ENCODE measurements around the gene KDM4B. TPM values are rescaled to one million over a fixed set of nuclear protein-coding genes. Genes with fewer than 3 reads are reported as not detected.

KDM4B gene
- total and polyA plus RNA-seq, 2 of the 8 experiments (the other 6 are each of a cell fraction or from before 2014, with no cell fraction given) = 12.0 to 31.9 TPM

DNA sequence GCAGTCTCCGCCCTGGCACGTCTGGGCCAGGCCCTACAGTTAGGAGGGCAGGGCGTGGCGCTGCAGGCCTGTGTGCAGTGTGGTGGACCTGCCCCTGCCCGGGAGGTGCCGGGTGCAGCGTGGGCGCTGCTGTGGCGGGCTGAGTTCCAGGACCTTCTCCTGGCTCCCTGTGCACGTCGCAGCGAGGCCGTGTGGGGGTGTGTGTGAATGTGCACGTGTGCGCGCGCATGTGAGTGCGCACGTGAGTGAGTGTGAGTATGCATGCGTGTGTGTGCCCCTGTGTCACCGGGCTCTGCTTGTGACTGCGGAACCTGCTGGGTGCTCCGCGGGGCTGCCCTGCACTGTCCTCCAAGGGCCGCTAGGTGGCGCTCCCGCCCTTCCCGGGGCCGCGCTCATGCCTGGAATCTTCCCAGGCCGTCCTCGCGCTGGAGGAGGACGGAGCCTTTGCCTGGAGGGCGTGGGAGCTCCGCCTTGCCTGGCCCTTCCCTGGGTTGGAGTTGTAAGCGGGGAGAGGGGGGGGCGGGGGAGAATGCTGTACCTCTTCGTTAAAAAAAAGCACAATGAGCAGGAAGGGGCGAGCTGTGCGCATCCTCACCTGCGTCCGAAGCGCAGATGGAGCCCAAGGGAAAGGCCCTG, 79.3 kb downstream of the KDM4B start:
- Histone ChIP-seq H3K27me3 (replicated peaks in 1 of 4; ENCODE audit: control insufficient read depth in 3 of 4, extremely low read depth in 1 of 4, insufficient read depth in 3 of 4, low read length in 3 of 4) (no peaks in the 10 kb centered on the region), H2BK15ac (ENCODE audit: low read length) (0 out of 2 replicates have a peak overlapping the region, but pooled peaks have one; percentile 46), H3K23me2 (ENCODE audit: low read depth, low read length) (no peaks in the 10 kb centered on the region), H3K4ac (replicated peaks; ENCODE audit: insufficient read length, low read depth, low read length) (no peak overlapping the region), H3K4me2 (ENCODE audit: insufficient read depth in 1 of 2, low read depth in 2 of 2, low read length in 2 of 2) (no peak overlapping the region), H3K27ac (ENCODE audit: low read depth, low read length) (no peak overlapping the region), H4K8ac (ENCODE audit: extremely low read depth, insufficient read depth, low read length) (peak overlapping the region; percentile 88), H3K23ac (ENCODE audit: insufficient read length) (no peak overlapping the region), H3K18ac (ENCODE audit: extremely low read depth, low read length) (no peak overlapping the region), H2BK120ac (replicated peaks; ENCODE audit: low read depth, low read length) (no peak overlapping the region), H3K4me3 (ENCODE audit: extremely low read depth in 1 of 4, insufficient read depth in 2 of 4, low read depth in 3 of 4, low read length in 4 of 4) (no peak overlapping the region), H3K36me3 (ENCODE audit: control insufficient read depth in 2 of 4, insufficient read depth in 4 of 4, low read length in 3 of 4) (peaks cover 0 to 3% (median under 1%) of the 10 kb centered on the region in 4 experiments; a peak in 2 of 8 replicates), H3K79me1 (ENCODE audit: low read depth, low read length) (no peaks in the 10 kb centered on the region), H3K9me3 (ENCODE audit: insufficient read depth in 2 of 2, low read depth in 1 of 2, low read length in 1 of 2) (no peaks in the 10 kb centered on the region), H3K56ac (replicated peaks; ENCODE audit: insufficient read length, low read depth, low read length) (no peak overlapping the region), H3K79me2 (ENCODE audit: control insufficient read depth in 1 of 2, insufficient read depth in 2 of 2, low read length in 2 of 2) (peaks cover 0 to 6% of the 10 kb centered on the region in 2 experiments; a peak in 1 of 4 replicates), H2AFZ (ENCODE audit: low read length) (no peak overlapping the region), H3K4me1 (replicated peaks in 1 of 4; ENCODE audit: control insufficient read depth in 3 of 4, insufficient read depth in 4 of 4, low read length in 3 of 4) (peaks cover 0 to 8% (median 2%) of the 10 kb centered on the region in 4 experiments; a peak in 5 of 7 replicates), H4K20me1 (replicated peaks in 1 of 2; ENCODE audit: control insufficient read depth in 1 of 2, insufficient read depth in 2 of 2, low read length in 2 of 2) (peaks cover 2 to 10% of the 10 kb centered on the region in 2 experiments), H2BK20ac (ENCODE audit: low read length) (no peak overlapping the region), H3K14ac (ENCODE audit: insufficient read length) (no peak overlapping the region), H2BK5ac (ENCODE audit: low read depth, low read length) (peak overlapping the region; percentile 35; the same call in 1 of the 2 replicates), H4K5ac (ENCODE audit: insufficient read length, low read depth, low read length) (no peak overlapping the region), H3K9ac (replicated peaks in 1 of 4; ENCODE audit: extremely low read depth in 1 of 4, low read depth in 3 of 4, low read length in 3 of 4) (no peak overlapping the region; a peak in 1 of 7 replicates), H2BK12ac (ENCODE audit: low read depth, low read length) (no peak overlapping the region), H4K91ac (replicated peaks; ENCODE audit: insufficient read length, low read length) (peak overlapping the region; percentile 34), H2AK5ac (ENCODE audit: low read depth, low read length) (no peak overlapping the region)
- FAIRE-seq = no peak
- ChIA-PET POLR2A (ENCODE audit: partially characterized antibody) (interaction anchor here (1.3 kb wide), 1 partner anchor 91 kb away, joined by 6 read pairs; no protein-coding TSS in a partner anchor), CTCF (ENCODE audit: partially characterized antibody) (interaction anchor here (0.6 to 8.4 kb wide), 48 partner anchors 10 to 887 kb away, joined by 3 to 97 read pairs (median 5); no protein-coding TSS in a partner anchor)
- WGBS, 2 experiments (ENCODE audit: extremely low coverage in 1 of 2, insufficient coverage in 1 of 2, insufficient read length in 1 of 2, insufficient replicate concordance in 2 of 2, low coverage in 1 of 2, low lambda C conversion rate in 2 of 2, missing lambda C conversion rate in 1 of 2) = 35% methylated on average over 35 of the region's 44 CpGs; no CpG with 5 or more reads in 1 of the 2 experiments
- DNase-seq (ENCODE audit: low read depth in 1 of 2, low spot score in 2 of 2) = peak; percentile 65 to 97
- TF ChIP-seq ASH2L (IDR thresholded peaks at IDR 0.05; ENCODE audit: low read length) = no peak
- TF ChIP-seq CHD1 (IDR thresholded peaks at IDR 0.05; ENCODE audit: low read depth, low read length) = no peak
- TF ChIP-seq SAP30 (IDR thresholded peaks at IDR 0.05; ENCODE audit: insufficient read depth, insufficient replicate concordance, low read length) = no peak
- TF ChIP-seq SP1 (IDR thresholded peaks at IDR 0.05; ENCODE audit: low read depth, low read length) = no peak
- no peak for TF ChIP-seq CTBP2 (IDR thresholded peaks at IDR 0.05; ENCODE audit: borderline replicate concordance, insufficient read depth, insufficient read length, low read length)
- no peak for TF ChIP-seq RFX5 (IDR thresholded peaks at IDR 0.05; ENCODE audit: borderline replicate concordance, low read depth, low read length)
- TF ChIP-seq, protein P1, sequence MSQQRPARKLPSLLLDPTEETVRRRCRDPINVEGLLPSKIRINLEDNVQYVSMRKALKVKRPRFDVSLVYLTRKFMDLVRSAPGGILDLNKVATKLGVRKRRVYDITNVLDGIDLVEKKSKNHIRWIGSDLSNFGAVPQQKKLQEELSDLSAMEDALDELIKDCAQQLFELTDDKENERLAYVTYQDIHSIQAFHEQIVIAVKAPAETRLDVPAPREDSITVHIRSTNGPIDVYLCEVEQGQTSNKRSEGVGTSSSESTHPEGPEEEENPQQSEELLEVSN (IDR thresholded peaks at IDR 0.05) = no peak
- no peak for TF ChIP-seq MAFK (IDR thresholded peaks at IDR 0.05; ENCODE audit: low read depth, low read length)
- no peak for TF ChIP-seq PHF8 (conservative IDR thresholded peaks at IDR 0.05; ENCODE audit: low read depth, low read length)
- TF ChIP-seq SRF (IDR thresholded peaks at IDR 0.05; ENCODE audit: low read depth, low read length) = 0 out of 2 replicates have a peak, but pooled peaks have one; percentile 18
- no peak for TF ChIP-seq SUZ12 (IDR thresholded peaks at IDR 0.05; ENCODE audit: low read length)
- no peak for TF ChIP-seq POLR2A (IDR thresholded peaks at IDR 0.05; ENCODE audit: control extremely low read depth in 1 of 2, low read depth in 2 of 2, low read length in 2 of 2)
